Astrocyte of the cerebellum (primary cell): ENCODE results near the gene SORL1-AS1.

ENCODE experiments used
- DNase-seq: peaks from one replicate; pipeline ENCODE4 v3.0.0-alpha.2; 2011; ENCODE audit warnings: low read depth
- H3K4me3 ChIP-seq: 2 replicates; pipeline ENCODE4 v1.5.1; 2011; ENCODE audit warnings: mild to moderate bottlenecking, low read depth, low read length, moderate library complexity
- in situ Hi-C: cut with HindIII; loops from 2 replicates; pipeline ENCODE4 v1.10.0; 2017; ENCODE audit warnings: low sequenced_read_pairs
- TF ChIP-seq, protein P1 (sequence below): IDR thresholded peaks from 2 replicates; pipeline ENCODE4 v1.5.1; 2012; ENCODE audit warnings: low read length, low read depth, moderate library complexity, mild to moderate bottlenecking; ENCODE audit errors: missing control alignments

Gene SORL1-AS1

GRCh38 chr11:121476379-121477032 lies 23.7 kb upstream of the SORL1-AS1 start:
- H3K4me3 ChIP-seq = no peak overlapping the region
- TF ChIP-seq, protein P1, sequence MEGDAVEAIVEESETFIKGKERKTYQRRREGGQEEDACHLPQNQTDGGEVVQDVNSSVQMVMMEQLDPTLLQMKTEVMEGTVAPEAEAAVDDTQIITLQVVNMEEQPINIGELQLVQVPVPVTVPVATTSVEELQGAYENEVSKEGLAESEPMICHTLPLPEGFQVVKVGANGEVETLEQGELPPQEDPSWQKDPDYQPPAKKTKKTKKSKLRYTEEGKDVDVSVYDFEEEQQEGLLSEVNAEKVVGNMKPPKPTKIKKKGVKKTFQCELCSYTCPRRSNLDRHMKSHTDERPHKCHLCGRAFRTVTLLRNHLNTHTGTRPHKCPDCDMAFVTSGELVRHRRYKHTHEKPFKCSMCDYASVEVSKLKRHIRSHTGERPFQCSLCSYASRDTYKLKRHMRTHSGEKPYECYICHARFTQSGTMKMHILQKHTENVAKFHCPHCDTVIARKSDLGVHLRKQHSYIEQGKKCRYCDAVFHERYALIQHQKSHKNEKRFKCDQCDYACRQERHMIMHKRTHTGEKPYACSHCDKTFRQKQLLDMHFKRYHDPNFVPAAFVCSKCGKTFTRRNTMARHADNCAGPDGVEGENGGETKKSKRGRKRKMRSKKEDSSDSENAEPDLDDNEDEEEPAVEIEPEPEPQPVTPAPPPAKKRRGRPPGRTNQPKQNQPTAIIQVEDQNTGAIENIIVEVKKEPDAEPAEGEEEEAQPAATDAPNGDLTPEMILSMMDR = no peak
- in situ Hi-C loops = no loop called here
- no peak for DNase-seq

- no peak for DNase-seq
- TF ChIP-seq, protein P1 = no peak
- in situ Hi-C loops = no loop called here
- no peak overlapping the region for H3K4me3 ChIP-seq
Observed at GRCh38 chr11:121474680-121475079, 21.9 kb upstream of the SORL1-AS1 start.

DNA sequence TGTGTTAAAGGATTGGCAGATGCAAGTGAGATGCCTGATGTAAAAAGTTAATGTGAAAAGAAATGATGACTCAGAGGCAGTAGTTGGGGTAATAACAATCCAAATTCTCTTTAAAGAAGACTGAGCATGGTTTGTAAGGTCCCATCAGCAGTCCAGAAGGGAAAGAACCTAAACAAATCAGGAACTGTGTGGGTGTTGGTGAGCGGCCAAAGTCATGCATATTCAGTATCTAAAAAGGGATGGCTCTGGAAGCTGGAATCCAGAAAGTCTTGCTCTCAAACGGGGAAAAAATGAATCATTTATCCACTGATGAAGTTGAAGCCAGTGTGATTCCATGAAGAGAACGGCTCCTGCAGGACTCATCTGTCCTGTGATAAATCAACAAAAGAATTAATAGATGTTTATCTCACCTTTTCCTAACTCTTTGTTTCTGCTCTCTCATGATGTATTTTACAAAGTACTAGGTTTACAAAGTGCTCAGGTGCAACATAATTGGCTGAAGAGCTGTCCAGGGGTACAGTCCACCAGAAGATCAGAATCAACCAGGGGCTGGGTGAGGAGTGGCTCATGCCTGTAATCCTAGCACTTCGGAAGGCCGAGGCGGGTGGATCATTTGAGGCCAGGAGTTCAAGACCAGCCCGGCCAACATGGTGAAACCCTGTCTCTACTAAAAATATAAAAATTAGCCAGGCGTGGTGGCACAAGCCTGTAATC lies 20.5 kb upstream of the SORL1-AS1 start:
- no peak overlapping the region for H3K4me3 ChIP-seq
- in situ Hi-C loops = no loop called here
- TF ChIP-seq, protein P1 = no peak
- DNase-seq = no peak

GRCh38 chr11:121472312-121472711 lies 19.5 kb upstream of the SORL1-AS1 start:
- in situ Hi-C loops = no loop called here
- no peak for DNase-seq
- H3K4me3 ChIP-seq = no peak overlapping the region
- TF ChIP-seq, protein P1 = no peak

- DNase-seq = no peak
- in situ Hi-C loops = no loop called here
- TF ChIP-seq, protein P1 = no peak
- H3K4me3 ChIP-seq = no peak overlapping the region
Observed at GRCh38 chr11:121471167-121471566, 18.4 kb upstream of the SORL1-AS1 start.

DNA sequence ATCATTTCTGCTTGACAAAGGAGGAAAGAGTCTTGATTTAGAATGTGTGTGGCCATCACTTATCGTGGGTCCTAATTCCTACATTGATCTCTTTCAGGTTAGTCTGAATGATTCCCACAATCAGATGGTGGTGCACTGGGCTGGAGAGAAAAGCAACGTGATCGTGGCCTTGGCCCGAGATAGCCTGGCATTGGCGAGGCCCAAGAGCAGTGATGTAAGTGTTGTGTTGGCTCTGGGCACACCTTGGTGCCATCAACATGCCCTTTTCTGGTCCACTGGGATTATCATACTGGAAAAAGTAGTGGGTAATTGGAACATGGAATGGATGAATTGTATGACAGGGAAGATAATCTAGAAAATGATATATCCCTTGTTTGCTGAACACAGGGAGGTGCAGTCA lies 17.1 kb upstream of the SORL1-AS1 start:
- H3K4me3 ChIP-seq = no peak overlapping the region
- DNase-seq = no peak
- in situ Hi-C loops = no loop called here
- TF ChIP-seq, protein P1 = no peak
